A549 (cell line): ENCODE results near the gene EP400.

Experiments
- CTCF ChIP-seq: fragments of >200 bp; sonication (Bioruptor Twin); formaldehyde crosslinking; IDR thresholded peaks from 3 replicates; pipeline ENCODE4 v1.5.1; 2016
- EP300 ChIP-seq, 2 experiments: fragments of >200 bp; sonication (Bioruptor Twin); formaldehyde crosslinking; IDR thresholded peaks; 2 replicates in 1 of 2; 3 replicates in 1 of 2; pipeline ENCODE4 v1.6.1; 2016 to 2017
- HDAC2 ChIP-seq: fragments of 200-600 bp; sonication (generic); IDR thresholded peaks from 2 replicates; pipeline ENCODE4 v1.6.1; 2016
- JUN ChIP-seq, 2 experiments: fragments of >200 bp; sonication (Bioruptor Twin); formaldehyde crosslinking; IDR thresholded peaks; 2 replicates in 1 of 2; 3 replicates in 1 of 2; pipeline ENCODE4 v1.6.1; 2016 to 2017
- MAFK ChIP-seq: fragments of 450-650 bp; IDR thresholded peaks from 2 replicates; pipeline ENCODE4 v1.6.1; 2014; ENCODE audit not compliant: partially characterized antibody
- RARB ChIP-seq: fragments of 250-450 bp; sonication (Bioruptor Pico); IDR thresholded peaks from 2 replicates; pipeline ENCODE4 v1.8.0; 2021; ENCODE audit warnings: mild to moderate bottlenecking, moderate library complexity
- RNF2 ChIP-seq: fragments of 200-600 bp; sonication (generic); IDR thresholded peaks from 2 replicates; pipeline ENCODE4 v1.6.1; 2016; ENCODE audit warnings: low read depth, mild to moderate bottlenecking, antibody characterized with exemption, moderate library complexity, borderline replicate concordance
- SMC3 ChIP-seq: fragments of >200 bp; sonication (Bioruptor Twin); formaldehyde crosslinking; IDR thresholded peaks from 3 replicates; pipeline ENCODE4 v1.6.1; 2018; ENCODE audit warnings: inconsistent platforms
- ZNF302 ChIP-seq: fragments of 250-450 bp; sonication (Bioruptor Pico); IDR thresholded peaks from 2 replicates; pipeline ENCODE4 v1.9.0; 2021; ENCODE audit warnings: inconsistent platforms, mild to moderate bottlenecking, moderate library complexity

GRCh38 chr12:132074216-132074615 lies 124.5 kb downstream of the EP400 start:
- TF ChIP-seq CTCF, result no peak
- TF ChIP-seq MAFK, result no peak
- no peak for TF ChIP-seq ZNF302 (CRISPR knock-in tag)
- no peak for TF ChIP-seq RARB (CRISPR knock-in tag)
- no peak for TF ChIP-seq SMC3
- TF ChIP-seq EP300 (IDR thresholded peaks at IDR 0.05), result no peak
- no peak for TF ChIP-seq RNF2
- no peak for TF ChIP-seq HDAC2
- no peak for TF ChIP-seq JUN (IDR thresholded peaks at IDR 0.05)
